Endometrial microvascular endothelial cells (primary cell): Measurements from ENCODE around the gene ZFP36L2. TPM values are rescaled to one million over a fixed set of nuclear protein-coding genes. Genes with fewer than 3 reads are reported as not detected.

Experiments
- in situ Hi-C: cut with HindIII; loops from 2 replicates; pipeline ENCODE4 v1.10.0; 2017; ENCODE audit warnings: low sequenced_read_pairs, low pct_unique_long_range_greater_than_20kb; ENCODE audit errors: inconsistent ontology term
- total RNA-seq: library from RNA; depleted of rRNA; stranded (reverse); fragments of >200 nt; gene quantifications from one replicate; pipeline ENCODE4 v1.2.3, GENCODE V29; 2015; ENCODE audit errors: inconsistent ontology term

Gene ZFP36L2
- total RNA-seq, 1 donor from 2014 or later, result 5.9 TPM

GRCh38 chr2:43254331-43254730 lies 27.9 kb upstream of the ZFP36L2 start:
- in situ Hi-C loops, result no loop called here

DNA sequence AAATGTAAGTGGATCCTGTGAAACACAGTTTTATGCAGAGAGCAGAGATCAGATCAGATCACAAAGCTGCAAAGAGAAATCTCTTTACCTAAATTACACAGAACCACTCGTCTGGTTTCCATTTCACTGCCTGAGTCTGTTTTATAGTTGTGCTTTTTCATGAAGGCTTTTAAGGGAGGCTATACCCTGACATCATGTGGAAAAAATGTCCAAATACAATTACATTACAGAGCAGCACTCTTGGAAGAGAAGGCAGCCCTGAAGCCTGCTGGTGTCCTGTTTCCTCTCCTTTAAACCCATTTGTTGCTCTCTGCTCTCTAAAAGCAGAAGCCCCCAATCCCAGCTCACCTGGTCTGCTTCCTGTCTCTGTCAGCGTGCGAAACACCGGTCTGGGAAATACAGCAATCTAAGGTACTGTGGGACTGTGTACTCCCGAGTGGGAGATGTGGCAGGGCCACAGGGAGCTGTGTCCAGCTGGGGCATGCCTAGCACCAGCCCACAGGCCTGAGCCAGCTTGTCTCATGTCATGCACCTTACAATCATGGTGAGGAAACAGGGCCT lies 24.8 kb upstream of the ZFP36L2 start:
- in situ Hi-C loops, result no loop called here

DNA sequence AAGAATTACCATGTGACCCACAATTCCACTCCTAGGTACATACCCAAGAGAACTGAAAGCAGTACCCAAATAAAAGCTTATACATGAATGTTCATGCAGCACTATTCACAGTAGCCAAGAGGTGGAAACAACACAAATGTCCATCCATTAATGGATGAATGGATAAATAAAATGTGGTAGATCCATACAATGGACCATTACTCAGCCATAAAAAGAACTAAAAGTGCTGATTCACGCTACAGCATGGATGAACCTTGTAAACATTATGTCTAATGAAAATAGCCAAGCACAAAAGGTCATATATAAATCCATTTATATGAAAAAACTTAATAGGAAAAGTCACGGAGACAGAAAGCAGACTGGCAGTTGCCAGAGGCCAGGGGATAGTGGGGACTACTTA lies 23.6 kb upstream of the ZFP36L2 start:
- in situ Hi-C loops, result no loop called here

DNA sequence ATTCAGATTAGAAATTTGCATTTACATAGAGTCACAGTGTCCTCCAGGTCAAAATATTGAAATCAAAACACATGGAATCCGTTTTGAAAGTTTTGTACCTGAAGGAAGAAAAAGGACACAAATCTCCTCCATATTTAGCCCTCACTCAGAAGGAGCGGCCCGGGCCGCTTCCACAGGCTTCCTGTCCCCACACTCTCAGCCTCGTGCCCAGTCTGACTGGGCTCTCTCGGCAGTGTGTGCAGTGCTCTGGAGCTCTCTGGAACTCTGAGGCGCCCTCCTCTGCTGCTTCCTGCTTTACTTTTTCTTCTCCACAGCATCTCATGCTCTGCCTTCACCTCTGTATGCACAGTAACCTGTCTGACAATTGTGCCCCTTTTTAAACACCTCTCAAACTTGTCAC lies 22.2 kb upstream of the ZFP36L2 start:
- in situ Hi-C loops, result no loop called here

DNA sequence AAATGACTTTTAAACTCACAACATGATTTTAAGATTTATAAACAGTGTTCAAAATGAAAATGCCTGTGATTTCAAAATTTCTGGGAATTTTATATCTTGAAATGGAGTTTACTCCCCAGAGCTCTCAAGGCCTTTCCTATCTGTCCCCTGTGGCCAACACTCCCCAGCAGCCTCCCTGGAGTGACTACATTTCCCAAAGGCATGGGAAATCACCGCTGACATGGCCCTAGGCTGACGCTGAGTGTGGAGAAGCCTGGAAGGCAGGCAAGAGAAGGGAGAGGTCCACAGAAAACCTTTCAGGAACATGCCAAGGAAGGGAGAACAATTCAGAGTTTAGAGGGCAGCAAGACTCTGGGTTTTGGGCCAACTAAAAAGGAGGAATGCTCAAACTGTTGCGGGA lies 20.2 kb upstream of the ZFP36L2 start:
- in situ Hi-C loops, result no loop called here

DNA sequence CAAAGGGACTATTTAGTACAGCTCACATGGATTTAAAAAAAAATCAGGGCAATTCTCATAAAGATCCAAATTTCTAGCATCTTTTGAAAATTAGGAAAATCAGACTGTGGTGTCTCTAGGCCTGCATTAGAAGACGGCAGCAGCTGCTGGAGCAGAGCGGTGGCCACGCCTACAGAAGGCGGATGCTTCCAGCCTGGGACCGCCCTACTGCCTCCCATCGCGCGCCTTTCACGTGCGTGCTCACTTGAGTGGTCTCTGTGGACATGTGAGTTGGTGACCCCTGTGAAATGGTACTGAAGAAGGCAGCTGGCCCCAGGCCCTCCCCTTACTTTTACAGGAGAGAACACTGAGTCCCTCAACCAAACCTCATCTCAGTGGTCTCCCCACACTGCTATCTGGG lies 15.2 kb upstream of the ZFP36L2 start:
- in situ Hi-C loops, result no loop called here

DNA sequence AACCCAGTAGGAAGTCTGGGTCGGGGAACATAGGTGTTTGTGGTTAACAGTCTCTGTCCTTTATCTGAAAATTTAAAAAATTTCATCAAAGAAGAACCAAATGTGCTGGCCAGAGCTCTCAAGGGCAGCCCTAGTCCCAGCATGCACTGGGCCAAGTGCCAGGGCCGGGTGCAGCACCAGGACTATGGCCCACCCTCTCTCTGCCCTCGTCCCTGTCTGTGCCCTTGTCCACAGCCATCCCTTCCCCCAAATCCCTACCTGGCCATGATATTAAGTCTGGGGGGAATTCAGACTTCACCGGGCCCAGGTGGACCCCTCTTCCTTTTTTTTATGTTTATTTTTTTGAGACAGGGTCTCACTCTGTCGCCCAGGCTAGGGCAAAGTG lies 14.4 kb upstream of the ZFP36L2 start:
- in situ Hi-C loops, result no loop called here

DNA sequence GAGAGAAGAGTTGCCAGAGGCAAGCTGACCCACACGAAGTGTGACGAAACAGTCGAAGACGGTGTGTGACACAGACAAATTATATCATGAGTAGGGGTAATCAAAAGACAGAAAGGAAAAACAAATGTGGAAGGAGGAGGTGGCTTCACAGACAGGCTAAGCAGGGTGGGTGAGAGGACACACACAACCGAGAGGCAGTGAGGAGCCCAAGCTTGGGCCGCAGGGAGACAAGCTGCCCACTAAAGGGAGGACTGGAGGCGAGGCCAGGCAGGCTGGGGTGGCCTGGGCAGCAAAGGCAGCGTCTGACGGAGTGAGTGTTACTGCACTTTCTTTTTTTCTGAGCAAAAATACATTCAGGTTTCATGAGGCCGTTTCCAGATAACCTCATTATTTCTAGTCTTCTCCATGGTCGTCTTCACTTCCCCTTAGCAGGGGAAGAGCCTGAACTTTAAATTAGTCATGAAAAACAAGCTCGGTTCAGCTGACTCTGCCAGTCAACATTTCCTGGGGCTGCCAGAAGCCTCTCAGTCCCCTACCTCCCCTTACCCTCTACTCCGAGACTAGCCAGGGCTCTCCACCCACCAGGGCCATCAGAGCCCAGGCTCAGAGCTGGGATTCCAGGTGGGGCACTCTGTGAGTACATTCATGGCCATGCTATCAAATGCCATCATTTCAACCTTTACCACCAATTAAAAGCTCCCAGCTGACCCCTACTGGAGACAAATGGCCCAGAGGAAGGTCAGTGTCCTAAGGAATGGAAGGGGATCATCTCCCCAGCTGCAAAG lies 13.8 kb upstream of the ZFP36L2 start:
- in situ Hi-C loops, result no loop called here

- in situ Hi-C loops, result no loop called here
Measured at GRCh38 chr2:43238813-43239212, 12.4 kb upstream of the ZFP36L2 start.

DNA sequence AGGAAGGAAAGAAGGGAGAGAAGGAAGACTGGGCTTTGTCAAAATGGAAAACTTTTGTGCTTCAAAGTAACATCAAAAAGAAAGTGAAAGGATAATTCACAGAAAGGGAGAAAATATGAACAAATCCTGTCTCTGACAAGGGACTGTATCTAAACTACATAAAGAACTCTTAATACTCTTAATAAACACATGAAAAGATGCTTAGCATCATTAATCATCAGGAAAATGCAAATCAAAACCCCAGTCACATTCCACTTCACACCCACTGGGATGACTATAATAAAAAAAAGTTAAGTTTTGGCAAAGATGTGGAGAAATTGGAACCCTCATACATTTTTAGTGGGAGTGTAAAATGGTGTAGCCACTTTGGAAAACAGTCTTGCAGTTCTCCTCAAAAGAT lies 11.8 kb upstream of the ZFP36L2 start:
- in situ Hi-C loops, result no loop called here

GRCh38 chr2:43233218-43234212 lies 7.1 kb upstream of the ZFP36L2 start:
- in situ Hi-C loops, result no loop called here

GRCh38 chr2:43230951-43231827 lies 4.8 kb upstream of the ZFP36L2 start:
- in situ Hi-C loops, result no loop called here

DNA sequence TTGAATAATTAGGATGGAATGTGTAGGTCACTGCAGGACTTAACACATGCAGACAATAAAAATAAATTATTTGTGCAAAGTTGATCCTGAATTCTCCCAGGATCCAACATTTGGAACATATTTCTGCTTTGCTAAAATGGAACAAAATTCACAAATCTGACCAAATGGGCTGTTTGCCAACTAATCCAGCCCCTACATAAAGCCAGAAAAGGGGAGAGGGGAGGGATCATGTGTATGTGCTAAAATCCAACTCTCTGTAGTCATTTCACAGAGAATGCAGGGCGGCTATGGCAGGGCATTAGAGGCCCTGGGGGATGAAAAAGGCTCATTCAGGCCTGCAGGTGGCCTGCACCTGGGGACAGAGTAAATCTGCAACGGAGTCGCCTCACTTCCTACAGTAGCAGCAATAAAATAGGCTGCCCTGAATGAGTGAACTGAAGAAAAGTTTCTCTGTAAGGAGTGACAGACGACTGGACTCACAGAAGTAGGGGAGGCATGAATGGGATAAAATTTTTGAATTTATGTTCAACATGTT lies 4.0 kb upstream of the ZFP36L2 start:
- in situ Hi-C loops, result no loop called here

- in situ Hi-C loops, result no loop called here
Measured at GRCh38 chr2:43228756-43229659, 2.6 kb upstream of the ZFP36L2 start.

DNA sequence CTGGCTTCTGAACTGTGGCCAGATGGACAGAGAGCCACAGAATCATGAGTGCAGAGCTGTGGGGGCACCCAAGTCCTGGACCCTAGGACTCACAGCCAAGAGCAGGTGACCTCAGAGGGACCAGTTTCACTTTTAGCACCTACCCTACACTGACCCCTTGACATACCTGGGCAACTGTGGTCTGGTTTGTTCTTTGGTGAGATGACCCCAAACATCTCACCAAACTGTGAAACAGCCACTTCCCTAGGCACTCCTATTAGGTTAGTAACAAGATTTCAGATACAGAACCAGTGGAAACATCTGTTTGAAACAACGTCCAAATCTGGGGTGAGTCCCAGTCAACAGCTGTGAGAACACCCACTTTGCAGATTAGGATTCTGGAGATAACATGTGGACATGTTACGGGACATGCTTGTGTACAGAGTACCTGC lies 1.9 kb upstream of the ZFP36L2 start:
- in situ Hi-C loops, result no loop called here

DNA sequence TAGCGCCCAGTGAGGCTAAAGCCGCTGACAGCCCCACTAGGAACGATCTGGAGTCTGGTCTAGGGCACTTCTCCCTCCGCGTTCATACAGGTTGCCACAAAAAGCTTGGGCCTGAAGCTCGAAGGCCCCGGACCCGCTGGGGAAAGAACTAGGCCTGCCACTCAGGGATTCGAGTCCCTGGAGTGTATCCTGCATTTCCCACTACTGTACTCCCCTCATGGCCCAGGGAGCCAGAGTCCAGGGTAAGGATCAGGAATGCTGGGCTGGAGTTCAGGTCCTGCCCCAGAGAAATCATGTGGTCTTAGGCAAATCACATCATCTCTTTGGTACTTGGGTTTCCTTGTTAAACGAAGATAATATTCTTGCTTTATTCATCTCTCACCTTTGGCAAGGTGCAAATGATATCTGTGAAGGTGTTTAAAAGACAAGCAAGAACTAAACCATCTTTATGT lies 1.4 kb upstream of the ZFP36L2 start:
- in situ Hi-C loops, result no loop called here
